K562 (cell line): ENCODE results near the gene RGS7BP. TPM values are rescaled to one million over a fixed set of nuclear protein-coding genes. Genes with fewer than 3 reads are reported as not detected.

ENCODE experiments used
- ATAC-seq: fragments of 200-7000 bp; cut with Tn5 transposase; 3 replicates; pipeline ENCODE4 v1.9.1; 2020; ENCODE audit warnings: moderate library complexity
- BruUV-seq: library from RNA; stranded (reverse); fragments of 400-500 nt; replicated peaks from 2 replicates; lab custom pipeline; 2021; lab: Mats Ljungman, UMichigan
- CTCF ChIA-PET: fragments of 300-600 bp; formaldehyde crosslinking; extraction: SDS; loops from one replicate; lab custom pipeline; 2021; ENCODE audit warnings: low intra/inter-chr PET ratio; lab: Yijun Ruan, JAX
- POLR2A ChIA-PET: fragments of 300-600, 350-650 bp; sonication (Branson Sonifier 250); formaldehyde crosslinking; extraction: SDS; loops from one replicate; lab custom pipeline; 2021; ENCODE audit warnings: antibody characterized with exemption, inconsistent platforms; lab: Yijun Ruan, JAX
- DNase-seq, 4 experiments: peaks; one replicate each; pipeline versions ENCODE4 v3.0.0 to v3.0.0-alpha.2; 2011 to 2018; ENCODE audit warnings: low spot score in 3 of 4, mixed read lengths in 3 of 4; ENCODE audit errors: extremely low read depth in 1 of 4
- FAIRE-seq: peaks from 2 replicates; lab custom pipeline; 2011; peaks lifted over from hg19 to GRCh38; lab: Jason Lieb, UNC
- H2AFZ ChIP-seq: 2 replicates; pipeline ENCODE4 v1.6.0; 2011; ENCODE audit warnings: low read depth, low read length, control low read depth, inconsistent platforms
- H3K27ac ChIP-seq: fragments of 200-600 bp; 3 replicates; pipeline ENCODE4 v1.8.0; 2011; ENCODE audit warnings: low read depth, mild to moderate bottlenecking, control low read depth, inconsistent platforms, low read length, moderate library complexity, mixed read lengths; ENCODE audit errors: extremely low read depth
- H3K27me3 ChIP-seq, 2 experiments: fragments of 300-600 bp in 1 of 2; 2 replicates in 1 of 2; 3 replicates in 1 of 2; pipeline versions ENCODE4 v1.6.0 to v1.8.0; 2011; ENCODE audit warnings: inconsistent platforms in 2 of 2, low read length in 2 of 2, mild to moderate bottlenecking in 1 of 2, mixed read lengths in 1 of 2, moderate library complexity in 1 of 2; ENCODE audit not compliant: control insufficient read depth in 2 of 2, insufficient read depth in 2 of 2
- H3K36me3 ChIP-seq: fragments of 300-600 bp; 3 replicates; pipeline ENCODE4 v1.8.0; 2011; ENCODE audit warnings: mild to moderate bottlenecking, low read length, inconsistent platforms; ENCODE audit not compliant: control insufficient read depth, insufficient read depth
- H3K4me1 ChIP-seq, 2 experiments: fragments of 200-600 bp in 1 of 2; replicated peaks in 1 of 2; 2 replicates in 1 of 2; 3 replicates in 1 of 2; pipeline versions ENCODE4 v1.5.1 to v1.8.0; 2011; ENCODE audit warnings: inconsistent platforms in 2 of 2, low read length in 2 of 2, mild to moderate bottlenecking in 1 of 2, mixed read lengths in 1 of 2, moderate library complexity in 1 of 2; ENCODE audit not compliant: control insufficient read depth in 2 of 2, insufficient read depth in 2 of 2
- H3K4me2 ChIP-seq: 2 replicates; pipeline ENCODE4 v1.6.1; 2011; ENCODE audit warnings: low read length, control low read depth, inconsistent platforms, mixed read lengths; ENCODE audit not compliant: insufficient read depth
- H3K4me3 ChIP-seq: fragments of 200-600 bp; sonication (generic), shearing (Covaris generic); 2 replicates; pipeline ENCODE4 v1.5.1; 2016; ENCODE audit warnings: control low read depth, inconsistent platforms
- H3K79me2 ChIP-seq: fragments of 200-600 bp; 3 replicates; pipeline ENCODE4 v1.8.0; 2011; ENCODE audit warnings: low read length, inconsistent platforms; ENCODE audit not compliant: control insufficient read depth, insufficient read depth
- H3K9ac ChIP-seq, 2 experiments: 2 replicates each; pipeline versions ENCODE4 v1.6.0 to v1.6.1; 2011; ENCODE audit warnings: low read depth in 2 of 2, low read length in 2 of 2, control low read depth in 1 of 2, inconsistent platforms in 1 of 2, mild to moderate bottlenecking in 1 of 2, mixed read lengths in 1 of 2; ENCODE audit not compliant: insufficient read depth in 1 of 2
- H3K9me1 ChIP-seq: one replicate; pipeline ENCODE4 v1.6.0; 2011; ENCODE audit warnings: inconsistent platforms, mild to moderate bottlenecking, low read length, moderate library complexity; ENCODE audit not compliant: control insufficient read depth, insufficient read depth
- H3K9me3 ChIP-seq: replicated peaks from 2 replicates; pipeline ENCODE4 v1.5.1; 2011; ENCODE audit warnings: low read depth, low read length, inconsistent platforms; ENCODE audit not compliant: control insufficient read depth, insufficient read depth
- H4K20me1 ChIP-seq: replicated peaks from 2 replicates; pipeline ENCODE4 v1.6.1; 2011; ENCODE audit warnings: low read length, inconsistent platforms, mixed read lengths; ENCODE audit not compliant: control insufficient read depth, insufficient read depth
- CBX1 ChIP-seq: sonication (generic); IDR thresholded peaks from 2 replicates; pipeline ENCODE4 v1.6.1; 2016; ENCODE audit warnings: antibody characterized with exemption, low read depth, mild to moderate bottlenecking
- CHCHD3 ChIP-seq: fragments of 250-450 bp; sonication (Bioruptor Pico); IDR thresholded peaks from 2 replicates; pipeline ENCODE4 v2.1.2; 2022; ENCODE audit warnings: mild to moderate bottlenecking
- DPF2 ChIP-seq: fragments of 450-650 bp; IDR thresholded peaks from 2 replicates; pipeline ENCODE4 v1.6.1; 2016
- FOS ChIP-seq: IDR thresholded peaks from 3 replicates; pipeline ENCODE4 v1.6.1; 2011; ENCODE audit not compliant: insufficient read length; ENCODE audit errors: extremely low read depth
- GTF2F1 ChIP-seq: IDR thresholded peaks from 2 replicates; pipeline ENCODE4 v1.6.1; 2011; ENCODE audit warnings: low read depth, low read length, improper control_type of control experiment
- HMG20A ChIP-seq: fragments of 450-650 bp; formaldehyde crosslinking; conservative IDR thresholded peaks from 2 replicates; pipeline ENCODE4 v1.4.0; 2020; ENCODE audit warnings: mild to moderate bottlenecking, mixed read lengths
- KHSRP ChIP-seq: fragments of 450-650 bp; IDR thresholded peaks from 2 replicates; pipeline ENCODE4 v1.6.1; 2017
- MAFK ChIP-seq: IDR thresholded peaks from 2 replicates; pipeline ENCODE4 v1.6.1; 2011; ENCODE audit warnings: low read length, improper control_type of control experiment
- MXI1 ChIP-seq: IDR thresholded peaks from 2 replicates; pipeline ENCODE4 v1.6.1; 2011; ENCODE audit warnings: low read depth, mild to moderate bottlenecking, improper control_type of control experiment, low read length
- NR2F6 ChIP-seq: fragments of 450-650 bp; formaldehyde crosslinking; IDR thresholded peaks from 2 replicates; pipeline ENCODE4 v1.4.0; 2020; ENCODE audit warnings: mild to moderate bottlenecking
- STAG1 ChIP-seq: sonication (generic); formaldehyde crosslinking; IDR thresholded peaks from 2 replicates; pipeline ENCODE4 v1.5.0; 2020; ENCODE audit warnings: missing genetic modification reagents, borderline replicate concordance
- TAF1 ChIP-seq: IDR thresholded peaks from 2 replicates; pipeline ENCODE4 v1.6.1; 2011; ENCODE audit warnings: mild to moderate bottlenecking, low read length, moderate library complexity; ENCODE audit not compliant: insufficient read depth, control insufficient read depth, severe bottlenecking; ENCODE audit errors: extremely low read depth
- TEAD1 ChIP-seq, 2 experiments: fragments of 450-650 bp in 1 of 2; sonication (generic) in 1 of 2; formaldehyde crosslinking; IDR thresholded peaks; 2 replicates each; pipeline versions ENCODE4 v1.4.0 to v1.8.0; 2020 to 2022; ENCODE audit warnings: mild to moderate bottlenecking in 2 of 2, missing genetic modification reagents in 1 of 2
- ZFP36 ChIP-seq: fragments of 150-350 bp; IDR thresholded peaks from 2 replicates; pipeline ENCODE4 v1.6.1; 2018; ENCODE audit warnings: low read length, low read depth; ENCODE audit not compliant: partially characterized antibody
- ZKSCAN1 ChIP-seq: fragments of 150-350 bp; IDR thresholded peaks from 2 replicates; pipeline ENCODE4 v1.6.1; 2016; ENCODE audit warnings: low read depth, low read length
- ZNF175 ChIP-seq: fragments of 200-800 bp; sonication (Bioruptor generic); IDR thresholded peaks from 2 replicates; pipeline ENCODE4 v1.6.1; 2016; ENCODE audit warnings: low read depth, mild to moderate bottlenecking, missing genetic modification characterization, missing compliant biosample characterization
- ZNF311 ChIP-seq: fragments of 250-450 bp; sonication (Bioruptor Pico); IDR thresholded peaks from 2 replicates; pipeline ENCODE4 v1.4.0; 2020; ENCODE audit warnings: mild to moderate bottlenecking, moderate library complexity
- ZSCAN32 ChIP-seq: fragments of 450-650 bp; formaldehyde crosslinking; IDR thresholded peaks from 2 replicates; pipeline ENCODE4 v1.4.0; 2020; ENCODE audit warnings: mild to moderate bottlenecking, moderate library complexity
- WGBS: fragments of 100-300 bp; shearing (Covaris generic); methylation state at CpG from one replicate; pipeline ENCODE4 v1.1.6; 2016; ENCODE audit warnings: low coverage, mixed read lengths; ENCODE audit not compliant: insufficient coverage; ENCODE audit errors: missing lambda C conversion rate; 5-methylcytosine and 5-hydroxymethylcytosine counted together
- in situ Hi-C: fragments of 300-500 bp; cut with MboI; formaldehyde crosslinking; loops from 4 replicates; pipeline ENCODE4 v1.15.0; 2018; ENCODE audit warnings: inconsistent platforms, mixed read lengths
- intact Hi-C: fragments of 100-400 bp; cut with micrococcal nuclease; formaldehyde crosslinking; loops from 2 replicates; pipeline ENCODE4 v1.14.2; 2022
- polyA plus RNA-seq, 8 experiments: library from polyadenylated mRNA; depleted of rRNA in 4 of 8; stranded (reverse) in 5 of 8; unstranded in 3 of 8; fragments of >200 nt; fragmentation: Nextera tagmentation in 2 of 8; fragmentation: Illumina TruSeq in 1 of 8; extraction: Ambion mirVana in 2 of 8; extraction: Trizol in 1 of 8; gene quantifications; 2 replicates each; pipeline versions ENCODE4 v1.2.1 to v1.2.3, GENCODE V29; 2011 to 2014; ENCODE audit warnings: inconsistent platforms in 1 of 8, missing spikeins in 1 of 8
- total RNA-seq, 7 experiments: library from RNA; depleted of rRNA in 6 of 7; stranded (reverse); fragments of >200 nt in 6 of 7; fragmentation: Illumina TruSeq in 2 of 7; extraction: Trizol in 2 of 7; gene quantifications; 2 replicates each; pipeline versions ENCODE4 v1.2.1 to v1.2.3, GENCODE V29; 2011 to 2021; ENCODE audit warnings: low replicate concordance in 1 of 7
- TF ChIP-seq, protein P1 (sequence below): sonication (generic); IDR thresholded peaks from 2 replicates; pipeline ENCODE4 v1.6.1; 2016
- TF ChIP-seq, protein P2 (sequence below): sonication (generic); formaldehyde crosslinking; IDR thresholded peaks from 2 replicates; pipeline ENCODE4 v1.5.0; 2020; ENCODE audit warnings: missing genetic modification reagents

The RGS7BP gene
- total and polyA plus RNA-seq, 9 of the 15 experiments (the other 6 are each of a cell fraction or from before 2014, with no cell fraction given) = not detected

DNA sequence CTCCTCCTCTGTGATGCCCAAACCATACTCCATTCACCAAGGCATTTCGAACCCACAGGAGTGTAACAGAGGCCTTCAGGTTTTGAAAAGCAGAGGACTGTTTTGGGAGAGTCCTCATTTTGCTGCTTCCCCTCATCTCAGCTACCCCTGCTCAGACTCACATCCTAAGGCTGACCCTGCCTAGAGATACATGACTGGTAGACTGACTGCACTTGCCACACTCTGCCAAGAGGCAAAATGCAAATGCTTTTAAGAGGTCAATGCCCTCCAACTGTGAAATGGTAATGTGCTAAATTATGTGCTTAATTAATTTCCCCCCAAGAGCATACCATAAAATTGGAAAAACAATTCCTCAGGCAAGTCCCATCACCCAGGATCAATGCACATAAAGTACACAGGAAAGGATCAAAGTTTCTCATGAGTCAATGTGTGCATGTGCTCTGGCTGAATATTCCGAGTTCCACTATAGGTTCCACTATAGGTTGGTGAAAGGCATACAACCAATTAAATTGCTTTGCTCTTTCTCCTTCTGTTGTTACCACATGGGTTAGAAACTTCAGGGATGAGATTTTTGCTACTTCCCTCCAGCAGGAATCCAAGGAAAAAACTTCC, 87.0 kb downstream of the RGS7BP start:
- ChIA-PET CTCF (no interaction called here), POLR2A (no interaction called here)
- H3K4me2 ChIP-seq = no peak overlapping the region
- no peaks in the 10 kb centered on the region for H3K4me1 ChIP-seq
- H3K27ac ChIP-seq = no peak overlapping the region
- in situ Hi-C loops = no loop called here
- intact Hi-C loops = no loop called here
- no peaks in the 10 kb centered on the region for H3K27me3 ChIP-seq
- H3K9ac ChIP-seq = no peak overlapping the region
- FAIRE-seq (no peak), ATAC-seq (no peak), DNase-seq (no peak)
- no peaks in the 10 kb centered on the region for H4K20me1 ChIP-seq
- WGBS = 0% methylated on average over 2 of the region's 2 CpGs
- H3K79me2 ChIP-seq = no peaks in the 10 kb centered on the region
- H3K9me3 ChIP-seq = no peaks in the 10 kb centered on the region
- no peak overlapping the region for H2AFZ ChIP-seq
- TF ChIP-seq MXI1 = no peak
- no peak for TF ChIP-seq ZNF175
- no peak for TF ChIP-seq TEAD1 (CRISPR knock-in tag; IDR thresholded peaks at IDR 0.05)
- no peak for TF ChIP-seq FOS
- TF ChIP-seq CBX1 = no peak
- TF ChIP-seq ZKSCAN1 = no peak
- TF ChIP-seq DPF2 = no peak
- TF ChIP-seq HMG20A (CRISPR knock-in tag) = no peak
- TF ChIP-seq ZSCAN32 = no peak
- TF ChIP-seq, protein P1, sequence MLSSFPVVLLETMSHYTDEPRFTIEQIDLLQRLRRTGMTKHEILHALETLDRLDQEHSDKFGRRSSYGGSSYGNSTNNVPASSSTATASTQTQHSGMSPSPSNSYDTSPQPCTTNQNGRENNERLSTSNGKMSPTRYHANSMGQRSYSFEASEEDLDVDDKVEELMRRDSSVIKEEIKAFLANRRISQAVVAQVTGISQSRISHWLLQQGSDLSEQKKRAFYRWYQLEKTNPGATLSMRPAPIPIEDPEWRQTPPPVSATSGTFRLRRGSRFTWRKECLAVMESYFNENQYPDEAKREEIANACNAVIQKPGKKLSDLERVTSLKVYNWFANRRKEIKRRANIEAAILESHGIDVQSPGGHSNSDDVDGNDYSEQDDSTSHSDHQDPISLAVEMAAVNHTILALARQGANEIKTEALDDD = no peak
- TF ChIP-seq TAF1 = no peak
- TF ChIP-seq, protein P2, sequence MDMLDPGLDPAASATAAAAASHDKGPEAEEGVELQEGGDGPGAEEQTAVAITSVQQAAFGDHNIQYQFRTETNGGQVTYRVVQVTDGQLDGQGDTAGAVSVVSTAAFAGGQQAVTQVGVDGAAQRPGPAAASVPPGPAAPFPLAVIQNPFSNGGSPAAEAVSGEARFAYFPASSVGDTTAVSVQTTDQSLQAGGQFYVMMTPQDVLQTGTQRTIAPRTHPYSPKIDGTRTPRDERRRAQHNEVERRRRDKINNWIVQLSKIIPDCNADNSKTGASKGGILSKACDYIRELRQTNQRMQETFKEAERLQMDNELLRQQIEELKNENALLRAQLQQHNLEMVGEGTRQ = no peak
- no peak for TF ChIP-seq GTF2F1
- no peak for TF ChIP-seq KHSRP
- TF ChIP-seq CHCHD3 (CRISPR knock-in tag) = no peak
- TF ChIP-seq STAG1 (CRISPR knock-in tag) = no peak
- TF ChIP-seq NR2F6 (CRISPR knock-in tag) = no peak
- TF ChIP-seq MAFK = no peak
- TF ChIP-seq ZNF311 (CRISPR knock-in tag) = no peak
- no peak for TF ChIP-seq ZFP36
- no TSS peak for BruUV-seq
- H3K9me1 ChIP-seq = no peaks in the 10 kb centered on the region
- H3K4me3 ChIP-seq = no peak overlapping the region
- no peaks in the 10 kb centered on the region for H3K36me3 ChIP-seq
